ENCODE data around the gene HOXC4. TPM values are rescaled to one million over a fixed set of nuclear protein-coding genes. Genes with fewer than 3 reads are reported as not detected.

Gene HOXC4
- polyA plus RNA-seq, 1 experiment, result not detected

- no peak overlapping the region for H3K4me3 ChIP-seq (ENCODE audit: low read depth, low read length)
- TF ChIP-seq, protein P1, sequence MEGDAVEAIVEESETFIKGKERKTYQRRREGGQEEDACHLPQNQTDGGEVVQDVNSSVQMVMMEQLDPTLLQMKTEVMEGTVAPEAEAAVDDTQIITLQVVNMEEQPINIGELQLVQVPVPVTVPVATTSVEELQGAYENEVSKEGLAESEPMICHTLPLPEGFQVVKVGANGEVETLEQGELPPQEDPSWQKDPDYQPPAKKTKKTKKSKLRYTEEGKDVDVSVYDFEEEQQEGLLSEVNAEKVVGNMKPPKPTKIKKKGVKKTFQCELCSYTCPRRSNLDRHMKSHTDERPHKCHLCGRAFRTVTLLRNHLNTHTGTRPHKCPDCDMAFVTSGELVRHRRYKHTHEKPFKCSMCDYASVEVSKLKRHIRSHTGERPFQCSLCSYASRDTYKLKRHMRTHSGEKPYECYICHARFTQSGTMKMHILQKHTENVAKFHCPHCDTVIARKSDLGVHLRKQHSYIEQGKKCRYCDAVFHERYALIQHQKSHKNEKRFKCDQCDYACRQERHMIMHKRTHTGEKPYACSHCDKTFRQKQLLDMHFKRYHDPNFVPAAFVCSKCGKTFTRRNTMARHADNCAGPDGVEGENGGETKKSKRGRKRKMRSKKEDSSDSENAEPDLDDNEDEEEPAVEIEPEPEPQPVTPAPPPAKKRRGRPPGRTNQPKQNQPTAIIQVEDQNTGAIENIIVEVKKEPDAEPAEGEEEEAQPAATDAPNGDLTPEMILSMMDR (IDR thresholded peaks at IDR 0.05; ENCODE audit: low read depth, low read length), result no peak
- H3K9me3 ChIP-seq (ENCODE audit: control insufficient read depth, insufficient read depth, low read length), result peaks cover 3% of the 10 kb centered on the region; the same call in 1 of the 2 replicates
- ChIA-PET POLR2A (interaction anchor here (0.6 to 0.7 kb wide), 3 partner anchors 172 to 182 kb away, joined by 3 to 7 read pairs (median 6); no protein-coding TSS in a partner anchor), CTCF (interaction anchor here (0.6 to 7.8 kb wide), 9 partner anchors 14 to 205 kb away, joined by 3 to 163 read pairs (median 4); no protein-coding TSS in a partner anchor)
- H3K27me3 ChIP-seq (ENCODE audit: control insufficient read depth, insufficient read depth, low read length), result peaks cover 92% of the 10 kb centered on the region
- DNase-seq (ENCODE audit: low read depth, low spot score), result no peak
- no peak overlapping the region for H3K27ac ChIP-seq (ENCODE audit: low read depth, low read length)
These were observed 44.2 kb upstream of the HOXC4 start for GRCh38 chr12:54009171-54010052.

DNA sequence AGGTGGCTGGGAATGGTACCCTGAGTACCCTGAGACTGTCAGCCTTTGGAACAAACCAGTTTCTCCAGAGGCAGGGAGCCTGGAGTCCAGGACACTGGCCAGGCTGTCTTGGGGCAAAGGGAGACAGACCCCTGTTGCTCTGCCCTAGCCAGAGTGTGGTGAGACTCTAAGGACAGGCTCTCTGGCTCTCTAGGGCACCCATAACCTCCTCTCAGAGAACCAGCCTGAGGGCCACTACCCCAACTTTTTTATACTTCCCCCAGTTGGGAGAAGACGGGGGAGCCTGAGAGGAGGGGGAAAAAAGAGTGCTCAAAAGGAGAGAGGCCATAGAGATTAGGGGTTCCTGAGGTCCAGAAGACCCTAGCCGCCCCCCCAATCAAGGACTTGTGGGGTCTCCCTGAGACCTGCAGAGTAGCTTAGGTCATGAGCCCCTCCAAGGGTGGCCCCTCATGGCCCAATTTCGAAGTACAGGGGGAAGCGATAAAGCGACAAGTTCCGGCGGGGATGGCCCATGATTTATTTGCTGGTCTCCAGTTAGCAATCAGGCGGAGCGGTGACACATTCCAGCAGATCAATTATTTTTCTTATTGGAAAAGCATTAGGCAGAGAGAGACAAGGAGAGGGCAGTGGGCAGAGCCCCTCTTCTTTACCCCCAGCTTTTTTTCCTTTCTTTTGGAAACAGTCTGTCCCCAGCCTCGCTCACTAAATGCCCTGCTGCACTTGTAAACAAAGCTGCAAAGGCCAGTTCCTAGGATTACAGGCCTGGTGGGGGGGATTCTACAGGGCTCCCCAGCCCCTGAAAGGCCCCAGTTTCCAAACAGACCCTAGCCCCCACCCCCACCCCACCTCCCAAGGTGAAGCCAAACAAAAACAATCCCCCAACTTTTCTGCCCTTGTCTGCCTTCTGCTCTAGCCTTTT, 43.3 kb upstream of the HOXC4 start:
- DNase-seq (ENCODE audit: low read depth, low spot score), result no peak
- CTCF ChIA-PET, result interaction anchor here (1.2 to 6.6 kb wide), 4 partner anchors 181 to 204 kb away, joined by 3 to 163 read pairs (median 6); no protein-coding TSS in a partner anchor
- no peak overlapping the region for H3K27ac ChIP-seq (ENCODE audit: low read depth, low read length)
- POLR2A ChIA-PET, result no interaction called here
- H3K9me3 ChIP-seq (ENCODE audit: control insufficient read depth, insufficient read depth, low read length), result peaks cover 3% of the 10 kb centered on the region; the same call in 1 of the 2 replicates
- TF ChIP-seq, protein P1 (IDR thresholded peaks at IDR 0.05; ENCODE audit: low read depth, low read length), result no peak
- H3K27me3 ChIP-seq (ENCODE audit: control insufficient read depth, insufficient read depth, low read length), result peaks cover 92% of the 10 kb centered on the region
- no peak overlapping the region for H3K4me3 ChIP-seq (ENCODE audit: low read depth, low read length)

DNA sequence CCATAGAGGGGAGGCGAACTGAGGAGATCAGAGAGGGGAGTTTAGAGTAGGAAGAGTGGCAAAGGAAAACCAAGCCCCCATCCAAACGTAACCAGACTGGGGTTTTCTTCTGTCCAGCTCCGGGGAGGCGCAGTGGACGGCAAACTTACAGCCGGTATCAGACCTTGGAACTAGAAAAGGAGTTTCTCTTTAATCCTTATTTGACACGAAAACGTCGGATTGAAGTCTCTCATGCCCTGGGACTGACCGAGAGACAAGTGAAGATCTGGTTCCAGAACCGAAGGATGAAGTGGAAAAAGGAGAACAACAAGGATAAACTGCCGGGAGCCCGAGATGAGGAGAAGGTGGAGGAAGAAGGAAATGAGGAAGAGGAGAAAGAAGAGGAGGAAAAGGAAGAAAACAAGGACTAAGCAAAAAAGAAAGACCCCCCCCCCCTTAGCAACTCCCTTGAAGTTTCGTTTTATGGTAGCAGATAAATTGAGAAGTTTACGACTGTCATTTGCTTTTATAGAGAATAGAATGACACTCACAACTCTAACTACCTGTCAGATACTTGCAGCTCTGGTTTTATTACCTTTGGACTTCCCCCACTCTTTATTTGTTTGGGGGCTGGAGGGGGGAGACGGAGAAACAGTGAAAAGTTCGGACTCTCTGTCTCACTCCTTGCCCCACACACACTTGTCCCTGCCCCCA, 42.5 kb upstream of the HOXC4 start:
- Histone ChIP-seq H3K9me3 (ENCODE audit: control insufficient read depth, insufficient read depth, low read length) (peaks cover 3% of the 10 kb centered on the region; the same call in 1 of the 2 replicates), H3K27ac (ENCODE audit: low read depth, low read length) (no peak overlapping the region), H3K27me3 (ENCODE audit: control insufficient read depth, insufficient read depth, low read length) (peaks cover 93% of the 10 kb centered on the region), H3K4me3 (ENCODE audit: low read depth, low read length) (no peak overlapping the region)
- no peak for DNase-seq (ENCODE audit: low read depth, low spot score)
- ChIA-PET CTCF (interaction anchor here (1.3 kb wide), 1 partner anchor 197 kb away, joined by 3 read pairs; no protein-coding TSS in a partner anchor), POLR2A (no interaction called here)
- TF ChIP-seq, protein P1 (IDR thresholded peaks at IDR 0.05; ENCODE audit: low read depth, low read length), result no peak

DNA sequence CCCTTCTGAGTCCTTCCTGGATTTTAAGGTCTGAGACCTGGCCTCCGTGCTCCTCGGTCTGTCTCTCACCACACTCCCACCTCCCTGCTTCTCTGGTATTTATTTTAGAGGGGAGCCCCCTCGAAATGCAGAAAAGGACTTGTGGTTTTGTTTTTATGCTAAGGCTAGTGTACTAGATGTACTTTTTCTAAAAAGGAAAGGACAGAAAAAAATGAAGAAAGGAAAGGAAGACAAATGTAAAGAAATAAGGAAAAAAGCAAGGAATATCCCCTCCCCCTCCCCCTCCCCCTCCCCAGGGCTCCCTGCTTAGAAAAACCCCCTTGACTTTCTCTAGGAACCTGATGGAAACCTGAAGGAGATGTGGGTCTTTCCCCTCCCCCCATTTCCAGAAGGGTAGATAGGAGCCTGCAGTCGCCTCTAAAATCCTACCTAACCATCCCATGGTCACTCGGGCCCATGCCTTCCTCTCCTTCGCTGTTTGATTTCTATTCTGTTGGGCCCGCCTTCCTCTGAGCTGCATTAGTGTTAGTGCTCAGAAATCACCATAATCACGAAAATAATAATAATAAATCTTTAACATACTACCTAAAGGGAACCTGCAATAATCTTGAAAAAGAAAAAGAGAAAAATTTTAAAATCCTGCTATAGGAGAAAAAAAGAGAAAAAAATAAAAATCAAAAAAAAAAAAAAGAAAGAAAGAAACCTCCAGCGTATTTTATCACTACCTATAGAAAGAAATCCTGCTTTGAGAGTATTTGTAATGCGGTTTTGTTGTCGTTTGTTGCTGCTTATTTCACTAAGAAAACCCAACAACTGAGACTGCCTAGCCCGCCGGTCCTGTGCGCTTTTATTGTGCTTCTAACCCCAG, 41.7 kb upstream of the HOXC4 start:
- TF ChIP-seq, protein P1 (IDR thresholded peaks at IDR 0.05; ENCODE audit: low read depth, low read length), result no peak
- H3K27me3 ChIP-seq (ENCODE audit: control insufficient read depth, insufficient read depth, low read length), result peaks cover 93% of the 10 kb centered on the region
- no peak overlapping the region for H3K27ac ChIP-seq (ENCODE audit: low read depth, low read length)
- ChIA-PET POLR2A (no interaction called here), CTCF (interaction anchor here (1.3 kb wide), 1 partner anchor 203 kb away, joined by 5 read pairs; no protein-coding TSS in a partner anchor)
- peaks cover 3% of the 10 kb centered on the region; the same call in 1 of the 2 replicates for H3K9me3 ChIP-seq (ENCODE audit: control insufficient read depth, insufficient read depth, low read length)
- no peak for DNase-seq (ENCODE audit: low read depth, low spot score)
- no peak overlapping the region for H3K4me3 ChIP-seq (ENCODE audit: low read depth, low read length)
